Activated CD4-positive, alpha-beta memory T cell treated with anti-CD3 and anti-CD28 coated beads, Interleukin-2, amount 10 ng/mL, durations not matched to agents 7 days and 5 days (primary cell): ENCODE results near the gene DCUN1D2. TPM values are rescaled to one million over a fixed set of nuclear protein-coding genes. Genes with fewer than 3 reads are reported as not detected.

ENCODE experiments used
- CTCF ChIA-PET: fragments of 350-600 bp; sonication (Branson Sonifier 250); formaldehyde crosslinking; loops from one replicate; lab custom pipeline; 2021; ENCODE audit warnings: antibody characterized with exemption, inconsistent platforms; lab: Charles Lee
- POLR2A ChIA-PET: fragments of 350-600 bp; sonication (Branson Sonifier 250); formaldehyde crosslinking; loops from one replicate; lab custom pipeline; 2021; ENCODE audit warnings: antibody characterized with exemption; lab: Charles Lee
- DNase-seq: peaks from one replicate; pipeline ENCODE4 v3.0.0-alpha.2; 2020
- H3K27ac Mint-ChIP-seq: one replicate; pipeline ENCODE4 v1.8.0; 2021; ENCODE audit warnings: mild to moderate bottlenecking, mixed read lengths
- H3K27me3 Mint-ChIP-seq: one replicate; pipeline ENCODE4 v1.8.0; 2021; ENCODE audit warnings: mixed read lengths
- H3K36me3 Mint-ChIP-seq: one replicate; pipeline ENCODE4 v1.8.0; 2021; ENCODE audit warnings: low read depth, mixed read lengths
- H3K4me1 Mint-ChIP-seq: one replicate; pipeline ENCODE4 v1.8.0; 2021; ENCODE audit warnings: mixed read lengths
- H3K4me3 Mint-ChIP-seq: one replicate; pipeline ENCODE4 v1.8.0; 2021; ENCODE audit warnings: mild to moderate bottlenecking, mixed read lengths
- H3K9me3 Mint-ChIP-seq: one replicate; pipeline ENCODE4 v1.8.0; 2021; ENCODE audit warnings: mixed read lengths
- total RNA-seq, 2 experiments: library from RNA; stranded (reverse); gene quantifications; one replicate each; pipeline ENCODE4 v1.2.3, GENCODE V29; 2021

Gene DCUN1D2
- total RNA-seq, 2 experiments from 2014 or later: 17.0 to 17.7 TPM

DNA sequence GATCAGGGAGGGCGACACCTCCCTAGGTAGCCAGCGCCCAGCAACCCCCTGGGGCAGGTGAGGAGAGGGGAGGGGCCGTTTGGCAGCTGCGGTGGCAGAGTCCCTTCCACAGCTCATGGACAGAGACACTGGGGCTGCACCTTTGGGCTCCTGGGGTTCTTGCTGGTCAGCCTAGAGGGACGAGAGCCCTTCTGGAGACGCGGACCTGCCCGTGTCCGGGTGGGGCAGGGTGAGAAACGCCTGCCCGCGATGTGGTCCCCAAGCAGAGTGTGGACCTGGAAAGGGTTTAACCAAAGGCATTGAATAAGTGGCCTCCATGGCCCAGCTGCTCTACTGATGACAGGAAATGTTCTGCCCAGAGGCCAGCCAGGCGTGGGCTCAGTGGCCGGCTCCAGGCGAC, 75.5 kb downstream of the DCUN1D2 start:
- no peak overlapping the region for H3K27ac Mint-ChIP-seq
- no peaks in the 10 kb centered on the region for H3K27me3 Mint-ChIP-seq
- no peak overlapping the region for H3K4me3 Mint-ChIP-seq
- no peak for DNase-seq
- CTCF ChIA-PET: no interaction called here
- POLR2A ChIA-PET: no interaction called here
- no peaks in the 10 kb centered on the region for H3K36me3 Mint-ChIP-seq
- peaks cover 2% of the 10 kb centered on the region for H3K9me3 Mint-ChIP-seq
- no peaks in the 10 kb centered on the region for H3K4me1 Mint-ChIP-seq

DNA sequence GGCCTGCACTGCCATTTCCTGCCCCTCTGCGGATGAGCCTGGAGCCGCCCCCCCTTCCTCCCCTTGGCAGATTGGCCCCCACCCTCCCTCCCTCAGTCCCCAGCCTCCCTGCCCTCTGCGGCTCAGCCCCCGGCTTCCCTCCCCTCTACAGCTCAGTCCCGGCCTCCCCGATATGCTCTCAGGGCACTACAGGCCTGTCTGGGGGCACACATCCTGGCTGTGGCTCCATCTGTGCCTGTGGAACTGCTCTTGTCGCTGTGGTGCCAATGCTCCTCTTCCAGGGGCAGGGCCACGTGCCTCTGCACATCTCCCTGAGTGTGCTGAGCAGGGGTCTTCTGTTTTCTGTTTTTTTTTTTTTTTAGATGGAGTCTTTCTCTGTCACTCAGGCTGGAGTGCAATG, 76.2 kb downstream of the DCUN1D2 start:
- Mint-ChIP-seq H3K4me1 (no peaks in the 10 kb centered on the region), H3K27ac (no peak overlapping the region), H3K4me3 (no peak overlapping the region), H3K9me3 (peaks cover 2% of the 10 kb centered on the region), H3K27me3 (no peaks in the 10 kb centered on the region), H3K36me3 (no peaks in the 10 kb centered on the region)
- DNase-seq: no peak
- POLR2A ChIA-PET: no interaction called here
- CTCF ChIA-PET: no interaction called here

DNA sequence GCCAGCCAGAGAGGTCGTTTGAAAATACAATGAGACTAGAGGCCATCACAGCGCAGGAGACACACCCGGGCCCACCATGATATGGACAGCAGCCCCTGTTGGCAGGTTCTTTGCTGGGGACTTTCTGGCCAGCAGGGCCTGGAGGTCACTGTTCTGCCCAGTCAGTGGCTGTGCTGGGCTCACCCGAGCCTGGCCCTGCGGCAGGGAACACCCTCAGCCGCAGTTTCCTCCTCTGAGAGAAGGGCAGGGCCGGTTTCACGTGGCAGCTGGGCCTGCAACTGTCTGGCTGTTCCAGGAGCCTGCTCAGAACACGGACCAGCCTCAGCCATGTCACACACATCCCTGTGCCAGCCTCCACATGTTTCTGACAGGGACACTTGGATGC, 76.6 kb downstream of the DCUN1D2 start:
- Mint-ChIP-seq H3K27ac (no peak overlapping the region), H3K27me3 (no peaks in the 10 kb centered on the region), H3K36me3 (no peaks in the 10 kb centered on the region), H3K4me1 (no peaks in the 10 kb centered on the region), H3K9me3 (peaks cover 2% of the 10 kb centered on the region), H3K4me3 (no peak overlapping the region)
- no peak for DNase-seq
- ChIA-PET POLR2A (no interaction called here), CTCF (no interaction called here)

DNA sequence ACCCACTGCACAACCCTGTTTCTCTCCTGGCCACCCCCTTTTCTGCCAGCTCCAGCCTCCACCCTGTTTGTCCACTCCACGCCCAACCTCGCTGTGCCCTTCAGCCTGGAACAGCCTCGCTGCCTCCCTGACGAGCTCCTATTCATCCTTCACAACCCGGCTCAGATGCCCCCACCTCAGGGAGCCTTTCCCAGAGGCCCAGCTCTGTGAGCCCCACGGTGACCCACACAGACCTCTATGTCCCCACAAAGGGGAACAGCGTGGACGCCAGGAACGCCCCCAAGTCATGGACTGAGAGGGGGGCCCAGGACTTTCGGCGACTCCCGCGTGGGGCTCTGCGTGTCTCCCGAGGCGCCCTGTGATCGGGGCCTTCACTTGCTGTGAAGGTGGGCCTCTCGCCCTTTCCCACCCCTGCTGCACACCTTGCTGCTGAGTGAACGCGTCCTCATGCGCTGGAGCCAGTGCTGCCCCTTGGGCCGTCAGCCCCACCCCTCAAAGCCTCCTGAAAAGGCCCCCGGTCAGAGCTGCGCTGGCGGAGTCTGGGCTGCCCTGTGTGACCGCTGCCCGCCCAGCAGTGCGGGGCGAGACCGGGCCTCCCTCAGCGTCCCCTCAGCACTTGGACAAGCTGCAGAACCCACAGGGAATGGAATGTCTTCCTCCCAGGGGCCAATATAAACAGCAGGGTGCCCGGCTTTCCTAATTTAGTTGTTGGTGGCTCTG, 77.2 kb downstream of the DCUN1D2 start:
- no peak overlapping the region for H3K27ac Mint-ChIP-seq
- H3K4me3 Mint-ChIP-seq: no peak overlapping the region
- POLR2A ChIA-PET: no interaction called here
- no peak for DNase-seq
- CTCF ChIA-PET: no interaction called here
- no peaks in the 10 kb centered on the region for H3K27me3 Mint-ChIP-seq
- H3K36me3 Mint-ChIP-seq: no peaks in the 10 kb centered on the region
- peaks cover 2% of the 10 kb centered on the region for H3K9me3 Mint-ChIP-seq
- H3K4me1 Mint-ChIP-seq: no peaks in the 10 kb centered on the region

DNA sequence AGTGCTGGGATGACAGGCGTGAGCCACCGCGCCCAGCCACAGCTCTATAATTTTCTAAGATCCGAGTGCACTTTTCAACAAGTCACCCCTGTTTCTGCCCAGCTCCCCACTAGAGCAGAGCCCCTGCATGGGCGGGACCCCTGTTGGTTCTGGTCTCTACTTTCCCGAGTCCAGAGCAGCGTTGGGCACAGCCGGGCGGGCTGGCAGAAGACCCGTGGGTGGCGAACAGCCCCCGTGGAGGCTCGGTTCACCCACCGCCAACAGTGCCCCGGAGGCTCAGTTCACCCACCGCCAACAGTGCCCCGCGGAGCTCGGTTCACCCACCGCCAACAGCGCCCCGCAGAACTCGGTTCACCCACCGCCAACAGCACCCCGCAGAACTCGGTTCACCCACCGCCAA, 78.1 kb downstream of the DCUN1D2 start:
- no peak overlapping the region for H3K27ac Mint-ChIP-seq
- H3K27me3 Mint-ChIP-seq: no peaks in the 10 kb centered on the region
- H3K9me3 Mint-ChIP-seq: peaks cover 2% of the 10 kb centered on the region
- no peaks in the 10 kb centered on the region for H3K36me3 Mint-ChIP-seq
- ChIA-PET POLR2A (no interaction called here), CTCF (interaction anchor here (1.3 kb wide), 1 partner anchor 18 kb away, joined by 3 read pairs; no protein-coding TSS in a partner anchor)
- no peak overlapping the region for H3K4me3 Mint-ChIP-seq
- no peak for DNase-seq
- H3K4me1 Mint-ChIP-seq: no peaks in the 10 kb centered on the region

DNA sequence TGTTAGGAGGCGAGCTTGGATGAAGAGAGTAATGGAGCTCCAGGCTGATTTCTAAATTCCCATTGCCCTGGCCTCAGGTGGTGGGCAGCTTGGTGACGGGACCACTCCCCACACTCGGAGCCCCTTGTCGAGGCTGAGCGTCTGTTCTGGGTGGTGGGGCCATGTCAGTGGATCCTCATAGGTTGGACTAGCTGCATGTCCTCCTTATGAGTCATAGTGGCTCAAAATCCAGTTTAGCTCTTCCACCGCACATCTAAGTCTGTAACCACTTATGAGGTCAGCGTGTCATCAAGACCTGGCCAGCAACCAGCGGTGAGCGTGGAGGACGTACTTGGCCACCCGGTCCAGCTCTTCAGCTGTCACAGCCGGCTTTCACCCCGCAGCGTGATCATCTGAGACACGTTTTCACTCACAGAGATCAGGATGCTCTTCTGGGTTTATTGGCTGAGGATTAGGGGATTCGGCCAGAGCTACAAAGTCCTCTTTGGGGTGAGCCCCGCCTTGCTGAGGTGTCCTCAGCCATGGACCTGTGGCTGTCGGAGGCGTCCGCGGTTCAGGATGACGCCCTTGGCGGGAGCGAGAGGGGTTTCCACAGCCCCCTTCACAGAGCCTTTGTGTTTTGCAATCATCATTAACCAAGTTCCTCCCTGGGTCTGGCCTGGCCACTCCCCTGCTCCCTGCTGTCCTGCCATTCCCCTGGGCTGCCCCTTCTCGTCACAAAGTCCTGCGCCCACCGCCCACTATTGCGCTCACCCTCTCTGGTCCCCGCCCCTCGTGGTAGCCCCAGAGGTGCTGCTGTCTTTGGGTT, 79.1 kb downstream of the DCUN1D2 start:
- CTCF ChIA-PET: interaction anchor here (1.3 kb wide), 1 partner anchor 17 kb away, joined by 3 read pairs; no protein-coding TSS in a partner anchor
- H3K27ac Mint-ChIP-seq: no peak overlapping the region
- H3K36me3 Mint-ChIP-seq: no peaks in the 10 kb centered on the region
- no peaks in the 10 kb centered on the region for H3K4me1 Mint-ChIP-seq
- DNase-seq: no peak
- POLR2A ChIA-PET: no interaction called here
- H3K27me3 Mint-ChIP-seq: no peaks in the 10 kb centered on the region
- H3K4me3 Mint-ChIP-seq: no peak overlapping the region
- H3K9me3 Mint-ChIP-seq: peaks cover 2% of the 10 kb centered on the region

DNA sequence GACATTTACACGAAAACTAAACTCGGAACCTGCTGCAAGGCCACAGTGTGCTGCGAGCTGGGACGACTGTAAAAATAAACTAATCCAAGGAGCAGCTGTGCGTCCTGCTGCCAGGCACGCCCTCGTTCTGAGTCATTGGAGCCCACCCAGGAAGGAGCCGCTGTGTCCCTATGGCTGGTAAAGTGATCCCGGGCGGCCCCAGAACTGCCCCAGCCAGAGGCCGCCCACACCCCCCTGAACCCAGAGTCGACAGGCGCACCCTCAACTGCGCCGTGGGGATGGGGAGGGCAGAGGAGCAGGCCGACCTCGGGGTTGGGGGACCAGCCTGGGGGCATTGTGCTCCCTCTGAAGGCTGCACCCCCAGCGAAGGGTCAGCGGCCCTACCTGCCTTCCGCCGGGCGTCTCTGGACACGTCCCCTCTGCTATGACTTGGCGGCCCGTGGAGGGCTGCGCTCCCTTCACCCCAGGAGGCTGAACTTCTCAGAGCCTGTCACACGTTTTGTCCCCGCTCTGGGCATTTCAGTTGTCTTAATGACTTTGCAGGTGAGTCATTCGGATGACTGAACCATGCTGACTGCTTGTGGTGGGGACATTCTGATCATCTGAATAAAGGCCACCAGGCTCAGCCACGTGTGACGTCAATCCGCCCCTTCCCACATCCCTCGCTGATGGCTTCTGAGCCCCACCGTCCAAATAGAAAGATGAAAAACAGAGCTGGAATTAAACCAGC, 79.9 kb downstream of the DCUN1D2 start:
- Mint-ChIP-seq H3K27ac (no peak overlapping the region), H3K27me3 (no peaks in the 10 kb centered on the region), H3K4me3 (no peak overlapping the region), H3K9me3 (peaks cover 2% of the 10 kb centered on the region), H3K4me1 (no peaks in the 10 kb centered on the region), H3K36me3 (no peaks in the 10 kb centered on the region)
- POLR2A ChIA-PET: no interaction called here
- CTCF ChIA-PET: interaction anchor here (0.8 kb wide), 1 partner anchor 467 kb away, joined by 4 read pairs; no protein-coding TSS in a partner anchor
- DNase-seq: no peak

DNA sequence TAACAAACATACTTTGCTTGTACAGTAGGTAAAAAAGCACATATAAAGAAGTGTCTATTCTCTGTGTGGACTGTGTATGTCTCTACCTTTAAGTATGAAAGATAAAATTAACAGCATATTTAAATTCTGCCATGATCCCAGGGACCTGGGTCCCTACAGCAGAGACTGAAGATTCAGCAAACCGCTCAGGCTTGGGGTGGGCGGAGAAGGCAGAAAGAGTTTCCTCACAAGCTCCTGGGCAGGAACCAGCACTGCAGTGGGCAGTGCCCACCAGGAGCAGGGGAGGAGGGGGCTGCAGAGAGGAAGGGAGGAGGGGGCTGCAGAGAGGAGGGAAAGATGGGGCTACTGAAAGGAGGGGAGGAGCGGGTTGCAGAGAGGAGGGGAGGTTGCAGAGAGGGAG, 81.9 kb downstream of the DCUN1D2 start:
- H3K4me3 Mint-ChIP-seq: no peak overlapping the region

DNA sequence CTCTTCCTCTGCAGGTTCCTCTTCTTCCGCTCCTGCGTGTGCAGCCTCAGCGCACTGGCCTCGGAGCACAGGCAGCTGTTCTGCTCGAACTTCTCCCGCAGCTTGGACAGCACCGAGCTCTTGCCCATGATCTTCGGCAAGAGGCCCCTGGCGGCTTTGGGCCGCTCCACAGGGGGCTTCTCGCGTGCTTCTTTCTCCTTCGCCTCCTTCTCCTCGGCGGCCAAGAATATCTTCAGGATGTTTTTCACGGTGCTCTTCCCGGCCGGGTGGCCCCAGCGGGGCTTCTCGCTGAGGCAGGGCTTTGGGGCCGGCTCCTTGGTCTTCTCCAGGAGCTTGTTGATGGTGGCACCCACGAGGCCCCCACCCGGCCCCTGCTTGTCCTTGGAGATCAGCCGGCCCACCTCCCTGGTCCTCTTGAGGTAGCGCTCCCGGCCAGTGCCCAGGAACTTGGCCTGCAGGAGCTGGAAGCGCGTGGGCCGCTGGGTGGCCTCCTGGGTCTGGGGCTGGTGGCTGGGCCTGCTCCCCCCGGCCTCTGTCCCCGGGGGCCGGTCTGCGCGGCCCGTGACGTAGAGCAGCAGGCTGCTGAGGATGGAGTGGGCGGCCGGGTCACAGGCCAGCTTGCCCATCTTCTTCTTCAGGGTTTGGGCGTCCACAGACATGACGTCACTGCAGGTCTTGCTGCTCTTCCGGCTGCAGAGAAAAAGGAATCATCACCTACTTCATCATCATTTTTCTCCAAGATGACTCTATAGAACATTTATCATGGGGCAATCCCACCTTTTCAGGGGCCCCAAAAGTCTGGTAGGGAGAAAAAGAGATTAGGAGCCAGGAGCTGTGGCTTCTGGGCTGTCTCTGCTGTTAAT, 82.7 kb downstream of the DCUN1D2 start:
- Mint-ChIP-seq H3K9me3 (no peaks in the 10 kb centered on the region), H3K4me1 (no peaks in the 10 kb centered on the region), H3K27me3 (no peaks in the 10 kb centered on the region), H3K36me3 (no peaks in the 10 kb centered on the region), H3K4me3 (no peak overlapping the region), H3K27ac (no peak overlapping the region)
- CTCF ChIA-PET: no interaction called here
- POLR2A ChIA-PET: no interaction called here
- no peak for DNase-seq

More for the DNA sequence above, 81.9 kb downstream of the DCUN1D2 start:
- ChIA-PET CTCF (no interaction called here), POLR2A (no interaction called here)
- no peak overlapping the region for H3K27ac Mint-ChIP-seq
- H3K9me3 Mint-ChIP-seq: peaks cover 2% of the 10 kb centered on the region
- no peaks in the 10 kb centered on the region for H3K36me3 Mint-ChIP-seq
- H3K27me3 Mint-ChIP-seq: no peaks in the 10 kb centered on the region
- no peak for DNase-seq
- H3K4me1 Mint-ChIP-seq: no peaks in the 10 kb centered on the region

DNA sequence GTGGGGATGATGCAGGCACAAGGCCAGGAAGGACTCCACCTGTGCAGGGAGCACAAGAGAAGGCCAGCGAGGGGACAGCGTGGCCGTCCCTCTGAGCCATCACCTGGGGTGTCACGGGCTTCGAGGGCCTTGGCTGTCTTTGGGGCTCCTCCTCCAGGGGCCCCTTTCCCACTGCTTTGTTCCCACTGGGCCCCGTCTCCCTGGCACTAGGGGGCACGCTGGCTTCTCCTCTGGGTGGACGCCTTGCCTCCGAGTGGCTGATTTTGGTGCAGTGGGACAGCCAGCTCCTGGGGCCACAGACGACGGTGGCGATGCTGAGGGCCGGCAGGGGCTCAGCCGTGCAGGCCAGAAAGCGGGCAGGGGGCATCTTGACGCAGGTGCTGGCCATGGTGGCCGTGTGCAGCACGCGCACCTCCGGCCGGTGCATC, 83.4 kb downstream of the DCUN1D2 start:
- Mint-ChIP-seq H3K4me3 (no peak overlapping the region), H3K4me1 (no peaks in the 10 kb centered on the region)
- POLR2A ChIA-PET: no interaction called here

DNA sequence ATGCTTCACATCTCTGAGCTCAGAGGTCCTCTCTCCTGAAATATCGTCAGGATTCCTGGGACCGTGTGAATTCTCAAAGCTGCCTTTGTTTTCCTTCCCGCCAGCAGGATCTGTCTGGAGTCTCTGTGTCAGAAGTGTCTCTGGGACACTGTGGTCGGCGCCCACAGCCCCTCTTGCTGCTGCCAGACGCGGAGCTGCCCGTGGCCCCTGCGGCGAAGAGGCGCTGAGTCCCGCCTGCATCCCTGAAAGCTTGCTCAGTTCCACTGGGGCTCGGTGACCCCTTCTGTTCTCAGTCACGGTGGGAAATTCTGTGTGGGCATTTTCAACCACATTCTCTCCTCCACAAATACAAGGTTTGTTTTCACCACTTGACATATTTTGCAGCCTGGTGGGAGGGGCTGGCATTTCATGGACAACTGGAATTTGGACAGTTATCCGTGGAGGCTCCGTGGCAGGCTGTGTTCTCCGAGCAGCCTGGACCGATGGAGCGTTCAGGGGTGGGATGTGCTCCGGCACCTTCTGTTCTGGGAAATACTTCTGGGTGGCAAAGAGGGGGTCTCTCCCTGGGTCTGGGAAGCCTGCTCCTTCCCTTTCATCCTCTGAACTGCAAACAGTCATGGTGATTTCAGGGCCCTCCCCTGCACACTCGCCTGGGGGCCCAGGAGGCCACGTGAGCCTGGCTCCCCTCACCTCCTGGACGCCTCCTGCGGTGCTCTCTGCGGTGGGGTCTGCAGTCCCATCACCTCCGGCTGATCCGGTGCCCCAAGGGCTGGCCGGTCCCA, 84.0 kb downstream of the DCUN1D2 start:
- ChIA-PET POLR2A (no interaction called here), CTCF (no interaction called here)
- H3K4me1 Mint-ChIP-seq: no peaks in the 10 kb centered on the region
- no peak overlapping the region for H3K27ac Mint-ChIP-seq
- H3K27me3 Mint-ChIP-seq: no peaks in the 10 kb centered on the region
- no peaks in the 10 kb centered on the region for H3K36me3 Mint-ChIP-seq
- H3K4me3 Mint-ChIP-seq: no peak overlapping the region
- no peak for DNase-seq
- H3K9me3 Mint-ChIP-seq: no peaks in the 10 kb centered on the region

More for the DNA sequence above, 83.4 kb downstream of the DCUN1D2 start:
- Mint-ChIP-seq H3K27me3 (no peaks in the 10 kb centered on the region), H3K9me3 (no peaks in the 10 kb centered on the region), H3K36me3 (no peaks in the 10 kb centered on the region), H3K27ac (no peak overlapping the region)
- no peak for DNase-seq
- CTCF ChIA-PET: no interaction called here
